GM18873 (cell line): ENCODE data around the gene NRXN3.
"Not testable (repeated sequence)": the region's sequence is repeated elsewhere in the genome, so short reads cannot be mapped to it uniquely, and the experiment has no call there.

ENCODE experiments used
- ATAC-seq: cut with Tn5 transposase; IDR thresholded peaks from one replicate; pipeline ENCODE4 v1.9.1; 2021; ENCODE audit warnings: mild to moderate bottlenecking, moderate library complexity, moderate number of reproducible peaks; ENCODE audit not compliant: unreplicated experiment, low FRiP score

NRXN3 gene

DNA sequence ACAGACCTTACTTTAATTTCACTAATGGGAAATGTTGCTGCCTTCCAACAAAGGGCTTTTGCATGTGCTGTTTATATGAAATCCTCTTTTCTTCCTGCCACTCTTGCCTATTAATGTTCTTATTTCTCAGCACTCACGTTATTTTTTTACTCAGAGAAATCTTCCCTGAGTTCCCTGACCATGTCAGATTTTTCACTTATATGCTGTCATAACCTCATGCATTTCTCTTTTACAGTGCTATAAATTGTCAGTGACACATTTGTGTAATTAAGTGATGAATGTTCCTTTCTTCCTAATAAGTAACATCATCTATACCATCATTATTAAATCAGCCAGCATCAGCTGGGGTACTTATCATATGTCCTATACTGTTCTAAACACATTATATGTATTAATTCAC, 1597.1 kb downstream of the NRXN3 start:
- ATAC-seq: no peak

DNA sequence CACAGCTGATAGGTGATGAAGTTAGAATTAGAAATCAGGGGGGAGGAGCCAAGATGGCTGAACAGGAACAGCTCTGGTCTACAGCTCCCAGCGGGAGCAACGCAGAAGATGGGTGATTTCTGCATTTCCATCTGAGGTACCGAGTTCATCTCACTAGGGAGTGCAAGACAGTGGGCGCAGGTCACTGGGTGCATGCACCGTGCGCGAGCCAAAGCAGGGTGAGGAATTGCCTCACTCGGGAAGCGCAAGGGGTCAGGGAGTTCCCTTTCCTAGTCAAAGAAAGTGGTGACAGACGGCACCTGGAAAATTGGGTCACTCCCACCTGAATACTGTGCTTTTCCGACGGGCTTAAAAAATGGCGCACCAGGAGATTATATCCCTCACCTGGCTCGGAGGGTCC, 1597.5 kb downstream of the NRXN3 start:
- ATAC-seq: not testable (repeated sequence)

DNA sequence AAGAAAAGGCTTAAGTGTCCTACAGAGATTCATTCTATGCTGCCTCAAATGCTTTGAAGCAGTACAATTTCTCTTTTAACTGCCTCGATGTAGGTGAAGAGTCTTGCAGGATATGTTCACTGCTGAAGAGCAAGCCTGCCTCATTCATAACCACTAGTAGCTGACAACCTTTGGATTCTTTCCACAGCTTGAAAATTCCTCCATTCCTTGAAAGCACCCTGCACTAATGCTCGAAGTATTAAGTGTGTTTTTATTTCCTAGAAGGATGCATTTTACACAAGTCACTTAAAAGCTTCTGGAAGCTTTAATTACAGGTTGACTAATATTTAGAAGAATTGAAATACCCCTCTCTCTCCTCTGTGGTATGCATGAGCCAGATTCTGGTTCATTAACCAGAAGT, 1611.7 kb downstream of the NRXN3 start:
- ATAC-seq: no peak

GRCh38 chr14:79783041-79783440, 1612.9 kb downstream of the NRXN3 start:
- no peak for ATAC-seq

GRCh38 chr14:79786522-79786921, 1616.3 kb downstream of the NRXN3 start:
- ATAC-seq: no peak

- ATAC-seq: no peak
Measured at GRCh38 chr14:79788346-79788745, 1618.2 kb downstream of the NRXN3 start.

GRCh38 chr14:79791055-79791732, 1621.0 kb downstream of the NRXN3 start:
- no peak for ATAC-seq

- no peak for ATAC-seq
Measured at GRCh38 chr14:79802093-79802492, 1631.9 kb downstream of the NRXN3 start.

- ATAC-seq: no peak
Measured at GRCh38 chr14:79805636-79806035, 1635.5 kb downstream of the NRXN3 start.

GRCh38 chr14:79809849-79810612, 1639.9 kb downstream of the NRXN3 start:
- no peak for ATAC-seq

DNA sequence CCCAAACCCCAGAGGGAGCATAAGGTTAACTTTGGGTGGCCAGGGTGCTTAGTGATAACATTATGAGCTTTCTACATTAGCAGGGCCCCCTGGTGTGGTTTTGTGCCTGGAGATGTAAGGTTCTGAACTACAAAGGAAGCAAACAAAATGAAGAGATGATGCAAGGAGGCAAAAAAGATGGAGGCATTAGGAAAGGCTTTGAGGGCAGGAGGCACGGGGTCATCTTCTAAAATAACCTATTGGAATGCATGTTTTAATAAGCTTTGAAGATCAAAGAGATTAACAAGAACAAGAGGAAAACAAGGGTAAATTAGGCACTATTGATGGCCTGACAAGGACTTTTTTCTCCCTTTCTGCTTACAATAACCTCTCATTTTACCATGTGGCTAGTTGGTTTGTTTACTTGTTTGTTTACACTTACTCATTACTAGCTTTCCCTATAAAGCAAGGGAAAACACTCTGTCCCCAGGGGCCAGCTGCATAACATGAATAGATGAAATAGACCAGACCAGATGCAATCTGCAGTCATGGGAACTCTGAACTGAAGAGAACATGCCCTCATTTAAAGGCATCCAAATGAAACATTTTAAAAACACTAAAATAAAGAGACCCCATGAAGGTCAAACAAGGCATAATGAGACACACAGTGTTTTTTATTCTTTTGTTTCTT, 1650.8 kb downstream of the NRXN3 start:
- ATAC-seq: no peak

- ATAC-seq: no peak
Measured at GRCh38 chr14:79822034-79822433, 1651.9 kb downstream of the NRXN3 start.

GRCh38 chr14:79825046-79825521, 1654.9 kb downstream of the NRXN3 start:
- no peak for ATAC-seq

- ATAC-seq: no peak
Measured at GRCh38 chr14:79826362-79826761, 1656.2 kb downstream of the NRXN3 start.

- ATAC-seq: no peak
Measured at GRCh38 chr14:79829405-79830166, 1659.4 kb downstream of the NRXN3 start.

- no peak for ATAC-seq
Measured at GRCh38 chr14:79831195-79831892, 1661.2 kb downstream of the NRXN3 start.

DNA sequence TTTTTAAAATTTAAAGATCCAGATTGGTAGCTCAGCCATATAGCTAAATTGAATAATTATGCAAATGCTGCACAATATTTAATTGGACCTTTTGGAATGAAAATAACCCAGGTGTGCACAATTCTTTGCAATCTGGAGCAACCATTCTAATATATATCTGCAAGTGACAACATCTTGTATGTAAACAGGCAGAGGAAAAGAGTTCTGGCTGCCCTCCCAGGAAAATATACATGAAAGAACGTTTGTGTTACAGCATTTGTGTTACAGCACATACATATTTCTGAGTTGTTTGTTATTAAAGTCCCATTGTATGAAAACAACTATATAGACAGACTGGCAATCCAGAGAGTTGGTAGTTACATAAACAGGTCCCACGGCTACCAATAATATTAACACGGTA, 1663.6 kb downstream of the NRXN3 start:
- ATAC-seq: no peak

- no peak for ATAC-seq
Measured at GRCh38 chr14:79834868-79835267, 1664.7 kb downstream of the NRXN3 start.

DNA sequence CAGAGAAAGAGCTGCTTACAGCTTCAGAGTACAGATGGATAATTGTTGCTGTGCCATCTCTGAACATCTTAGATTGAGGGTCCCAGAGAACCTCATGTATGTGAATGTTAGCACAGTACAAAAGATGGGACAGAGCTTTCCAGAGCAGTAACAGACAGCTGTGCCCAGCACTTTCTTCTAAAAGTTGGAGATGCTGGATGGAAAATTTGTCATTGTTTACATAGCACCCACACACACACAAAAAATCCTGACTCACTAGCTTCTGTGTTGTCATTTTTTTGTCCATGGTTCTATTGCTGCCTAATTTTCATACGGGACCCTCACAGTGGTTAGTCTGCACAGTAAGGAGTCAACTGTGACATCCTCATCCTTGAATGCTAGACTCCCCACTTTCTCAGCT, 1666.4 kb downstream of the NRXN3 start:
- no peak for ATAC-seq

- no peak for ATAC-seq
Measured at GRCh38 chr14:79837699-79838098, 1667.5 kb downstream of the NRXN3 start.
